Superior temporal gyrus (tissue), 1 donor: ENCODE data around the gene DCUN1D2.
"Not testable (repeated sequence)": the region's sequence is repeated elsewhere in the genome, so short reads cannot be mapped to it uniquely, and the experiment has no call there.

Experiments used
- DNase-seq: peaks from one replicate; pipeline ENCODE4 v3.0.0-alpha.2; 2016; ENCODE audit errors: extremely low spot score

The DCUN1D2 gene

GRCh38 chr13:113446488-113446854 lies 44.0 kb downstream of the DCUN1D2 start:
- DNase-seq: no peak

DNA sequence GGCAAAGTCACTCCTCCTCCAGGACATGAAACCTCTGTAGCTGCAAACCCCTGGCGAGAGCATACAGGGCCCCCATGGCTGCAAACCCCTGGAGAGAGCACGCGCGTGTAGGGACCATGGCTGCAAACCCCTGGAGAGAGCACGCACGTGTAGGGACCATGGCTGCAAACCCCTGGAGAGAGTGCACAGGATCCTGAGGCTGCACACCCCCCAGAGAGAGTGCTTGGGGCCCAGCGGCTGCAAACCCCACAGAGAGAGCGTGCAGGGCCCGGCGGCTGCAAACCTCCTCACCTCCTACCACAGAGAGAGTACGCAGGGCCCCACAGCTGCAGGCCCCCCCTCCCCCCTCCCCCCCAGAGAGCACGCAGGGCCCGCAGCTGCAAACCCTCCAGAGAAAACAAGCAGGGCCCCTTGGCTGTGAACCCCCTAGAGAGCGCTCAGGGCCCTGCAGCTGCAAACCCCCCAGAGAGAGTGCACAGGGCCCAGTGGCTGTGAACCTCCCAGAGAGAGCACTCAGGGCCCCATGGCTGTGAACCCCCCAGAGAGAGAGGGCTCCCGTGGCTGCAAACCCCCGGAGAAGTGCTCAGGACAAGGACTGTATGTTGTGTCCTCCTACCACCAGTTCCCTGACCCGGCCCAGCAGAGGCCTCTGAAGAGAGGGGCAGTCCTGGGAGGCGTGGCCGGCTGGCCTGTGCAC lies 44.6 kb downstream of the DCUN1D2 start:
- no peak for DNase-seq

GRCh38 chr13:113443991-113444390 lies 46.5 kb downstream of the DCUN1D2 start:
- DNase-seq: no peak

DNA sequence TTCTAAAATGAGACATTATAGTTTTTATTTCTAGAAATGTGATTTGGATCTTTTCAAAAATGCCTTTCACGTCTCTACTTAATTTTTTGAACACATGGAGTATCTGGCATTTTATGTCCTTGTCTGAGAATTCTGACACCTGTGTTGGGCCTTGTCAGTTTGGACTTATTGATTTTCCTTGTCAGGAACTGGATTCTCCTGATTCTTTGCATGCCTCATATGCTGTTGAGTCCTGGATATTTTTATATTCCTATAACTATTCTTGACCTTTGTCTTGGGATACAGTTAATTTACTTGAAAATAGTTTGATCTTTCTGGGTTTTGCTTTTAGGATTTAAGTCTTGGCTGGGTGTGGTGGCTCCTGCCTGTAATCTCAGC lies 47.5 kb downstream of the DCUN1D2 start:
- no peak for DNase-seq

GRCh38 chr13:113442354-113442984 lies 48.0 kb downstream of the DCUN1D2 start:
- no peak for DNase-seq

DNA sequence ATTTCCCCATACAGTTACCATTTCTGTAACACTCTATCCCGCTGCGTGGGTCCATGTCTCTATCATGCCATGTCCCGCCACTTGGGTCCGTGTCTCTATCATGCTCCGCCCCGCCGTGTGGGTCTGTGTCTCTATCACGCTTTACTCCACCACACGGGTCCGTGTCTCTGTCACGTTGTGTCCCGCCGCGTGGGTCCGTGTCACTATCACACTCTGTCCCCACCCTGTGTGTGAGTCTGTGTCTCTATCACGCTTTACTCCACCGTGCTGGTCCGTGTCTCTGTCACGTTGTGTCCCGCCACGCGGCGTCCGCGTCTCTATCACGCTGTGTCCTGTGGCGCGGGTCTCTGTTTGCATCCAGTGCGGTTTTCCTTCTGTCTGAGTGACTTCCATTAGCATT lies 48.9 kb downstream of the DCUN1D2 start:
- no peak for DNase-seq

DNA sequence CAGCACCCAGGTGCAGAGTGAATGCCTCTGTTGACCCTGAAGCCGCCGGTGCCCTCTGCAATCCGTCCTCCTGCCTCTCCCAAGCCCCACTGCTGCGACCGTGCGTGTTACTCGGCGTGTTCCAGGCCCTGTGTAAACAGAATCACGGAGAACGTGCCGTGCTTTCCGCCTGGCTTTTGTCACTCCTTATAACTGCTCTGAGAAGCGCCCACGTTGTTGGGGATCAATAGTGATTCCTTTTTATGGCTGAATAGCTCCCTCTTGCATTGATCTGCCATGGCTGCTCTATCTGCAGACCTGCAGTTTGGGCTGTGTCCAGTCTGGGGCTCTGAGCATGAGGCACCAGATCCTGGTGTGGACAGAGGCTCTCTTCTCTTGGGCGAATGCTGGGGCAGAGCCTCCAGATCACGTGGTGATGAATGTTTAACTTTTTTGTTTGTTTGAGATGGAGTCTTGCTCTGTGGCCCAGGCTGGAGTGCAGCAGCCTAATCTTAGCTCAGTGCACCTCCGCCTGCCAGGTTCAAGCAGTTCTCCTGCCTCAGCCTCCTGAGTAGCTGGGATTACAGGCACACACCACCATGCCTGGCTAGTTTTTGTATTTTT lies 53.0 kb downstream of the DCUN1D2 start:
- no peak for DNase-seq

- not testable (repeated sequence) for DNase-seq
Measured at GRCh38 chr13:113436866-113437265, 53.6 kb downstream of the DCUN1D2 start.

DNA sequence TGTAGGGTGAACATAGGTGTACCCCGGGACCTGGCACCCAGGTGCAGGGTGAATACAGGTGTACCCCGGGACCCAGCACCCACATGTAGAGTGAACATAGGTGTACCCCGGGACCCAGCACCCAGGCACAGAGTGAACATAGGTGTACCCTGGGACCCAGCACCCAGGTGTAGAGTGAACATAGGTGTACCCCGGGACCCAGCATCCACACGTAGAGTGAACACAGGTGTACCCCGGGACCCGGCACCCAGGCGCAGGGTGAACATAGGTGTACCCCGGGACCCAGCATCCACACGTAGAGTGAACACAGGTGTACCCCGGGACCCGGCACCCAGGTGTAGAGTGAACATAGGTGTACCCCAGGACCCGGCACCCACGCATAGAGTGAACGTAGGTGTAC lies 54.6 kb downstream of the DCUN1D2 start:
- not testable (repeated sequence) for DNase-seq

DNA sequence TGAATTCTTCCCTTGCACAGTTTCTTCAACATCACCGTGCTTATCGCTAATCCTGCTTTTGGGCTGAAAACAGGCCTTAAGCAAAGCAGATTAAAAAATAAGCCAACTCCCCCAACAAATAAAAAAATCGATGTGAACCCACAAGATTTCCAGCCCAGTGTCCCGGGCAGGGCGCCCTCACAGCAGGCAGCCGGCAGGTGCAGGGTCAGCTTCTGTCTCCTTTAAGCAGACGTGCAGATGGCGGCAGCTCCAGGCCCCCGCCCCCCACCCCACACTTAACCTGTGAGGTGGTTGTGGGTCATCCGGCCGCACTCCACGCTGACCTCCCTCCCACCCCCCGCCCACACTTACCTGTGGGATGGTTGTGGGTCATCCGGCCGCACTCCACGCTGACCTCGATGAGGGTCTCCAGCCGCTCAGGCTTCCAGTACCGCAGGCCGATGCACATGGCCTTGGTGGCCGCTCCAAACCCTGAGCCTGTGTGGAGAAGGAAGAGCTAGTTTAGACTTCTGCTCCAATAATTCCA lies 57.1 kb downstream of the DCUN1D2 start:
- DNase-seq: no peak

GRCh38 chr13:113432506-113433270 lies 57.8 kb downstream of the DCUN1D2 start:
- DNase-seq: no peak

DNA sequence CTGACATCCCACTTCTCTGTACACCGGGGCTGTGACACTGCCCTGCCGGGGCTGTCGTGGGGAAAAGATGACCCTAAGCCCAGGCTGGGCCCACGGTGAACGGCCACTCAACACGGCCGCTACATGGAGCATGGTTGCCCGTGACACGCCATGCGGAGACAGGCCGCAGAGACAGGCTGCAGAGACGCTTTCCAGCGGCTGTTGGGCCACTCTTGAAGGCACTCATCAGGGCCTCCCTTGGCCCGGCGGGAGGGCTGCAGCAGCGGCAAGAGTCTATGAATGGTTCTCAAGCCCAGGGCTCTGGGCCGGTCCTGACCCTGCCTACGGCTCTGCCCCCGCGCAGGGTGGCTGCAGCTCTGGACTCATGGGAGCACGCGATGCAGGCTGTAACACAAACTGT lies 59.3 kb downstream of the DCUN1D2 start:
- no peak for DNase-seq

GRCh38 chr13:113430378-113431110 lies 60.0 kb downstream of the DCUN1D2 start:
- DNase-seq: no peak

DNA sequence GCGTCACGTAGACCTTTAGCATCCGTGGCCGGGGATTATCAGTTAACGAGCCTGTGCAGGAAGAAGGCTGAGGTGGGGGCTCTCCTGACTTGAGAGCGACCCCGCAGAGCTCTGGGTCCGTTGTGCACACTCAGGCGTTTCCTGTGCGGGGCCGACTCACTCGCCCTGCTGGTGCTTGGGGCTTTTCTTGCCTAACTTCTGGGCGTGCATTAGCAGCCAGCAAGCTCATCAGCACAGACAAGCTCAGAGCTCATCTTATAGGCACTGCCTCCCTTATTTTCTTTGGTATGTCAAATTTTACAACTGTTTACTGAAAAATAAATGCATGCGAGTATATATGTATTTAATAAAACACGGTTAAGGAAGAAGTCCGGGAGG lies 60.9 kb downstream of the DCUN1D2 start:
- DNase-seq: no peak

DNA sequence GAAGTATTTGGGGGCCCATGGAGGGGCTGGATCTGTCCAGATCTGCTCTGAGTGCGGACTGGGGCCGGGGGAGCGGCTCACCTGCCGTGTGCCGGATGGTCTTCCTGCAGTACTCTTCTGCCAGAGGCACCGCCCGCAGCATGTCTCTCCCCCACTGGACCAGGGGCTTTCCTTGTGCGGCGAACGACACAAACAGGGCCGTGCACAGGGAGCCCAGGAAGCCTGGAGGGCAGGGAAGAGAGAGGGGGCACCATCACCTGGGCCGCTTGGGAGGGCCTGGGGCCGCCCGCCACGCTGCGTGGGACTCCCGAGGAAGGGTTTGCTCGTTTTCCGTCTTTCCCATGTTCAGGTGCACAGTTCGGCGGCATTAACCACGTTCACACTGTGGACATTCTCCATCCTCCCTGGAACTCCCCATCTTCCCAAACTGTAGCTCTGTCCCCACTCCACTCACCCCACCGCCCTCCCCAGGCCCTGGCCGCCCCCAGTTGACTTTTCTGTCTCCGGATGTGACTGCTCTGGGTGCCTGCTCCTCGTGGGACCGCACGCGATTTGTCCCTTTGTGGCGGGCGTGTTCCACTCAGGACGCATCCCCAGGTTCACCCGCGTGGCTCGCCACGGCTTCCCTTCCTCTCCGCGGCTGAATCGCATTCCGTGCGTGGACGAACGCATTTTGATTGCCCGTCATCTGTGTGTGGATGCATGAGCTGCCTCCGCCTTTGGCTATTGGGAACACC lies 61.5 kb downstream of the DCUN1D2 start:
- DNase-seq: no peak

- no peak for DNase-seq
Measured at GRCh38 chr13:113428469-113428865, 62.0 kb downstream of the DCUN1D2 start.

- DNase-seq: no peak
Measured at GRCh38 chr13:113427562-113428468, 62.7 kb downstream of the DCUN1D2 start.

- DNase-seq: no peak
Measured at GRCh38 chr13:113426591-113426986, 63.9 kb downstream of the DCUN1D2 start.

DNA sequence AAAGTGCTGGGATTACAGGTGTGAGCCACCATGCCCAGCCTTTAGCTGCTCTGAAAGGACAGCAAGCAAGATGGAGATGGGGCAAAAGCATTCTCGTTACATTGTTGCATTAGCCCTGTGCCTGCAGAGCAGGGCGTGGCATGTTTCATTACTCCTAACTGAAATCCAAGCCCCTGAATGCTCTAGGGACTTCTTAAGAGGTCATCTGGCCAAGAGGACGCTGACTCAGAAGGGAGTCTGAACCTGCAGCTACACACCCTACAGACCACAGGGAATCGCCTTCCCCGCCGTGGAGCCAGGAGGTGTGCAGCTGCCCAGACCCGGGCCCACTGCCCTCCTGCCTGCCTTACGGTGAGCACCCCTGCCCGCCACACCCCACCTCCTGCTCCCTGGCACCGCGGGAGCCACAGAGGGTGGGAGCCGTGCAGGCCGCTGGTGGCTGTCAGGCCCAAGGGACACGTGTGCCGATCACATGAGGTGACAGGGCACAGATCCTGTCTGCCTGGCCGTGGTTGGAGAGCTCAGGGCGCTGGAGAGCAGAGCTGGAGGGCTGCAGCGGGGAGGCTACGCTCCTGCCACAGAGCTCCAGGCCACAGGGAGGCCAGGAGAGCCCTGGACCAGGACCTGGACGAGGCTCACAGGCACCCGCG lies 64.4 kb downstream of the DCUN1D2 start:
- no peak for DNase-seq
